Mesendoderm (in vitro differentiated cells): ENCODE measurements around the gene LGR6.

Experiments
- DNase-seq: peaks from one replicate; pipeline ENCODE4 v3.0.0; 2013
- H2AK5ac ChIP-seq: 2 replicates; pipeline ENCODE4 v1.6.1; 2013; ENCODE audit warnings: low read length, inconsistent platforms
- H2BK120ac ChIP-seq: 2 replicates; pipeline ENCODE4 v1.6.1; 2013; ENCODE audit warnings: low read depth, mild to moderate bottlenecking, low read length, moderate library complexity, mixed read lengths
- H2BK15ac ChIP-seq: replicated peaks from 2 replicates; pipeline ENCODE4 v1.6.1; 2013; ENCODE audit warnings: low read depth, mild to moderate bottlenecking, moderate library complexity
- H2BK5ac ChIP-seq: 2 replicates; pipeline ENCODE4 v1.6.1; 2013; ENCODE audit warnings: low read length, inconsistent platforms
- H3K18ac ChIP-seq: 2 replicates; pipeline ENCODE4 v1.6.1; 2013; ENCODE audit warnings: mild to moderate bottlenecking, low read length, mixed read lengths
- H3K23ac ChIP-seq: one replicate; pipeline ENCODE4 v1.6.1; 2013; ENCODE audit warnings: low read length
- H3K27ac ChIP-seq: 2 replicates; pipeline ENCODE4 v1.5.1; 2013; ENCODE audit warnings: low read depth, mild to moderate bottlenecking, inconsistent platforms, low read length, moderate library complexity
- H3K27me3 ChIP-seq: 2 replicates; pipeline ENCODE4 v1.6.1; 2013; ENCODE audit warnings: low read length, control low read depth, mild to moderate bottlenecking, inconsistent platforms; ENCODE audit not compliant: insufficient read depth, poor library complexity
- H3K36me3 ChIP-seq: 2 replicates; pipeline ENCODE4 v1.6.1; 2013; ENCODE audit warnings: low read length, inconsistent platforms; ENCODE audit not compliant: control insufficient read depth, insufficient read depth
- H3K4ac ChIP-seq: one replicate; pipeline ENCODE4 v1.6.1; 2013; ENCODE audit warnings: low read depth, mild to moderate bottlenecking, low read length, moderate library complexity
- H3K4me1 ChIP-seq: 2 replicates; pipeline ENCODE4 v1.6.1; 2013; ENCODE audit warnings: low read depth, low read length, inconsistent platforms; ENCODE audit not compliant: control insufficient read depth
- H3K4me2 ChIP-seq: 2 replicates; pipeline ENCODE4 v1.6.1; 2013; ENCODE audit warnings: low read length
- H3K4me3 ChIP-seq: 2 replicates; pipeline ENCODE4 v1.5.1; 2013; ENCODE audit warnings: mild to moderate bottlenecking, low read length
- H3K56ac ChIP-seq: one replicate; pipeline ENCODE4 v1.6.1; 2013; ENCODE audit warnings: low read length
- H3K79me1 ChIP-seq: 2 replicates; pipeline ENCODE4 v1.6.1; 2013; ENCODE audit warnings: low read length, inconsistent platforms
- H3K79me2 ChIP-seq: 2 replicates; pipeline ENCODE4 v1.6.1; 2013; ENCODE audit warnings: mild to moderate bottlenecking, low read length; ENCODE audit not compliant: control insufficient read depth, insufficient read depth
- H3K9ac ChIP-seq: 2 replicates; pipeline ENCODE4 v1.6.1; 2013; ENCODE audit warnings: low read length, inconsistent platforms
- H4K5ac ChIP-seq: one replicate; pipeline ENCODE4 v1.6.1; 2013; ENCODE audit warnings: low read length
- H4K8ac ChIP-seq: one replicate; pipeline ENCODE4 v1.6.1; 2013; ENCODE audit warnings: low read depth, mild to moderate bottlenecking, control low read depth, low read length, moderate library complexity
- WGBS: extraction: QIAGEN DNeasy Blood & Tissue Kit; methylation state at CpG from one replicate; pipeline ENCODE4 v1.1.7; 2013; ENCODE audit warnings: low lambda C conversion rate, missing lambda C conversion rate; ENCODE audit not compliant: insufficient coverage; ENCODE audit errors: extremely low coverage; 5-methylcytosine and 5-hydroxymethylcytosine counted together

LGR6 gene

DNA sequence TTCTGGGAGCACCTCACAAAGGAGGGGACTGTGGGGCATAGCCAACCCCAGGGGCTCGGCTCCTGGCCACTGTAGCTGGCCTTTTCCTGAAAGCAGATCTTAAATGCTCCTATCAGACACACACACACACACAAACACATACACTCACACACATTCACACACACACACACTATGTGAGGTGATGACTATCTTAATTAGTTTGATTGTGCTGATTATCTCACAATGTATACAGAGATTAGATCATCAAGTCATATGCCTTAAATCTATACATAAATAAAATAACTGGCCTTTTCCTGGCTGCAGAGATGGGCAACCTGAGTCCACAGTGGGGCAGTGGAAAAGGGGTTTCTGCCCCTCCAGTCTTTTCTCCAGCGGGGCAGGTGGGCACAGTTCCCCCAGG is 27.1 kb downstream of the LGR6 start:
- Histone ChIP-seq H3K4me3 (no peak overlapping the region), H3K4me1 (no peaks in the 10 kb centered on the region), H3K27ac (no peak overlapping the region), H3K79me1 (no peaks in the 10 kb centered on the region), H2AK5ac (no peak overlapping the region), H4K8ac (no peak overlapping the region), H3K18ac (no peak overlapping the region), H2BK120ac (no peak overlapping the region), H2BK15ac (no peak overlapping the region), H3K4me2 (no peak overlapping the region), H3K9ac (no peak overlapping the region), H3K79me2 (no peaks in the 10 kb centered on the region), H4K5ac (no peak overlapping the region), H3K36me3 (no peaks in the 10 kb centered on the region), H3K27me3 (no peaks in the 10 kb centered on the region), H3K23ac (no peak overlapping the region), H3K4ac (no peak overlapping the region), H3K56ac (no peak overlapping the region), H2BK5ac (no peak overlapping the region)
- no CpG with 5 or more reads among the region's 2 CpGs for WGBS
- no peak for DNase-seq

DNA sequence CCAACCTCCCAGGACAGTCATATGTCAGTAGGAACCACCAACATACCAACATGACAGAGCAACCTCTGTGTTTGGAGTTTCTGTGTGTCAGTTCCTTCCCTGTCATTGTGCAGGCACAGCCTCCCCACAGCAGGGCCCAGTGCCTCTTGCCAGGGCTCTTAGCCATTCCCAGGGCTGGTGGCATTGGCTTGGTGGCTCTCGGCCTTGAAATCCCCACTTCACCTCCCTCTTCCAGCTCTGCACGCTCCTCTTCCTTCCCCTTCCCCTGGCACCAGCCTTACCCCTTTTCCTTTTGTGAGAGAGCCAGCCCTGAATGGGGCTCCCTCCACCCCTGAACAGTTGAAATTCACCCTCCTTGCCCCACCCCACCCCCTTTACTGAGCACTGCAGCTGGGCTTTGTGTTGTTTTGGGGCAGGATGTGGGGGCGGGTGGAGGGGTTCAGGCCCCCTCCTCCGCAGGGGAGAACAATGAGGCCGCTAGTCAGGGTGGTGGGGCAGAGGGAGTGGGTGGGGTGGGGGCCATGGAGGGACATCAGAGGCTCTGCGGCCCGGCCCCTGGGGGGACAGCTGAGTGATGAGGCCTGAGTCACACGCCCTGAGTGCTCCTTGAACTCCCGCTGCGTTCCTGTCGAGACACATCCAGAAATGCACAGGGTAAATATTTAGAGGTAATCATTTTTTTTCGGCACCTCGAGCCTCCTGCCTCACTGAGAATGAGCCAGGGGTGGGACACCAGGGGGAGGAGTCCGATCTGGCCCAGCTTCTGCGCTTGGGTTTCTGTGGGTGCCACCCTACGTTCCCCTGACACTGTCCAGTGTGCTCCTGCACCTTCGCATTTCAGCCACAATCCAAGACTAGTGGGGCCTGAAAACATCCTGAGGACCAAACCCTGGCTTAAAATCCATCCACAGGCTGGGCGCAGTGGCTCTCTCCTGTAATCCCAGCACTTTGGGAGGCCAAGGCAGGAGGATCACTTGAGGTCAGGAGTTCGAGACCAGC is 28.6 kb downstream of the LGR6 start:
- H3K9ac ChIP-seq: no peak overlapping the region
- H4K8ac ChIP-seq: no peak overlapping the region
- H4K5ac ChIP-seq: no peak overlapping the region
- no peak overlapping the region for H3K27ac ChIP-seq
- H3K79me2 ChIP-seq: no peaks in the 10 kb centered on the region
- no peak overlapping the region for H3K4me3 ChIP-seq
- H3K4ac ChIP-seq: no peak overlapping the region
- no peak overlapping the region for H2BK15ac ChIP-seq
- no peaks in the 10 kb centered on the region for H3K79me1 ChIP-seq
- no peaks in the 10 kb centered on the region for H3K36me3 ChIP-seq
- H3K27me3 ChIP-seq: no peaks in the 10 kb centered on the region
- H2AK5ac ChIP-seq: no peak overlapping the region
- WGBS: no CpG with 5 or more reads among the region's 19 CpGs
- H3K4me1 ChIP-seq: no peaks in the 10 kb centered on the region
- DNase-seq: no peak
- no peak overlapping the region for H3K18ac ChIP-seq
- H2BK120ac ChIP-seq: no peak overlapping the region
- H3K23ac ChIP-seq: no peak overlapping the region
- H3K4me2 ChIP-seq: no peak overlapping the region
- H3K56ac ChIP-seq: peak overlapping the region; percentile 1
- H2BK5ac ChIP-seq: no peak overlapping the region

DNA sequence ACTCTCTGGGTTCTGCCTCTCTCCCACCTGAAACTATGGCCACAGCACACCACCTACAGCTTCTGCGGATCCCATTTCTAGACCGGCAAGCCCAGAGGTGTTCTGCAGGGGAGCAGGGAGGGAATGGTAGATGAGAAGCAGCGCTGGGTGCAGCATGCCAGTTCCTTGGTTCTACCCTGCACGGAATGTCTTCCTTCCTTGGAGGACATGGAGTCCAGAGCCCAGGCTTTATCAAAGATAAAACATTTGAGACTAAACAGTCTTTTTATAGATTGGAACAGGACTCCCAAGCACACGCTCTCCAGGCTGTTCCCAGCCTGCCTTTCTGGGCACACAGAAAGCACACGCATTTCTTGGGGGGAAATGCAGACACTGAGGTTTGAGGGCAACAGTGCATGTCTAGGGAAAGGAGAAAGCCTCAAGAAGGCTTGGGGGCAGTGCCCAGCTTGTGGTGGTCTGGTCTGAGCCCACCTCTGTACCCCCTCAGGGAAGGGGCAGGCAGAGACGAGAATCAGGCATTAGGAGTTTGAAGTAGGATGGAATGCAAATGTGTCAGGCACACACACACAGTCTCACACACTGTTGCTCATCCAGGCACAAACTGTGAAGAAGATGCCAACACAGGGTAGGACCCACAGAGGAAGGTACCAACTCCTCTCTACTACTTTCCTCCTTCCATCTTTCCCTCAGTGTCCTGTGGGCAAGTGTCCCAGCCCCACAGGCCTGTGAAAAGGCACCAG is 29.7 kb downstream of the LGR6 start:
- no peak overlapping the region for H2BK15ac ChIP-seq
- H3K4me2 ChIP-seq: no peak overlapping the region
- no peak overlapping the region for H4K8ac ChIP-seq
- DNase-seq: no peak
- H3K18ac ChIP-seq: no peak overlapping the region
- H3K79me2 ChIP-seq: no peaks in the 10 kb centered on the region
- H3K27me3 ChIP-seq: no peaks in the 10 kb centered on the region
- H4K5ac ChIP-seq: no peak overlapping the region
- H3K9ac ChIP-seq: no peak overlapping the region
- H2AK5ac ChIP-seq: no peak overlapping the region
- no peak overlapping the region for H3K23ac ChIP-seq
- H3K4ac ChIP-seq: no peak overlapping the region
- no peak overlapping the region for H2BK120ac ChIP-seq
- WGBS: no CpG with 5 or more reads among the region's 7 CpGs
- no peaks in the 10 kb centered on the region for H3K36me3 ChIP-seq
- no peak overlapping the region for H2BK5ac ChIP-seq
- no peak overlapping the region for H3K27ac ChIP-seq
- H3K4me3 ChIP-seq: no peak overlapping the region
- H3K56ac ChIP-seq: no peak overlapping the region
- no peaks in the 10 kb centered on the region for H3K79me1 ChIP-seq
- no peaks in the 10 kb centered on the region for H3K4me1 ChIP-seq

DNA sequence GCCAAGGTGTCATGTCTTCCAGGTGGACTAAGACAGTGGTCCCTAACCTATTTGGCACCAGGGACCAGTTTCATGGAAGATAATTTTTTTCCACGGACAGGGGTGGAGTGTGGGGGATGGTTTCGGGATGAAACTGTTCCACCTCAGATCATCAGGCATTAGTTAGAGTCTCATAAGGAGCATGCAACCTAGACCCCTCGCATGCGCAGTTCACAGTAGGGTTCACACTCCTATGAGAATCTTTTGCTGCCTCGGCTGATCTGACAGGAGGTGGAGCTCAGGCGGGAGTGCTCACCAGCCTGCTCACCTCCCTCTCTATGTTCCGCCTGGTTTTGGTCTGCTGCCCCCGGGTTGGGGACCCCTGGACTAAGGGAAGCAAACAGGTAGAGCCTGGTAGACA is 30.9 kb downstream of the LGR6 start:
- H3K18ac ChIP-seq: no peak overlapping the region
- no peak for DNase-seq
- no peak overlapping the region for H3K4ac ChIP-seq
- H4K8ac ChIP-seq: no peak overlapping the region
- H3K27ac ChIP-seq: no peak overlapping the region
- H3K4me3 ChIP-seq: no peak overlapping the region
- no peaks in the 10 kb centered on the region for H3K4me1 ChIP-seq
- no peak overlapping the region for H4K5ac ChIP-seq
- no peaks in the 10 kb centered on the region for H3K27me3 ChIP-seq
- no peaks in the 10 kb centered on the region for H3K79me2 ChIP-seq
- no peak overlapping the region for H2AK5ac ChIP-seq
- no peak overlapping the region for H3K4me2 ChIP-seq
- WGBS: no CpG with 5 or more reads among the region's 8 CpGs
- no peak overlapping the region for H3K23ac ChIP-seq
- no peaks in the 10 kb centered on the region for H3K79me1 ChIP-seq
- H2BK5ac ChIP-seq: no peak overlapping the region
- H3K56ac ChIP-seq: no peak overlapping the region
- no peaks in the 10 kb centered on the region for H3K36me3 ChIP-seq
- no peak overlapping the region for H2BK120ac ChIP-seq
- no peak overlapping the region for H3K9ac ChIP-seq
- no peak overlapping the region for H2BK15ac ChIP-seq

DNA sequence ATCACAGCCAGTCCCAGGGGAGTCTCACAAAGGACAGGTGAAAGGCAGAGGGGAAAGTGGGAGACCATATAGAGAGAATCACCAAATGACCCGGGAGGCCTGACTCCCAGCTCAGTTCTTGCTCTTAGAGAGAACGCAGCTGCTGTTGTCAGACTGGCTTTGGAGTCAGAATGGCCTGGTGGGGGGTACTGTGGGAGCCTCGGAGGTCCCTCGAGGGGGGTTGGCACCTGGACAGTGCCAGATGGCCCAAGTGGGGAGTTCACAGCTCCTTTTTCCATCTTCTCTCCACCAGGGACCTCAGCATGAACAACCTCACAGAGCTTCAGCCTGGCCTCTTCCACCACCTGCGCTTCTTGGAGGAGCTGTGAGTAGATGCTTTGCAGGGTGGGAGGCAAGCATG is 31.5 kb downstream of the LGR6 start:
- H2BK120ac ChIP-seq: no peak overlapping the region
- no peak overlapping the region for H2AK5ac ChIP-seq
- no peak overlapping the region for H3K9ac ChIP-seq
- H3K23ac ChIP-seq: no peak overlapping the region
- H2BK15ac ChIP-seq: no peak overlapping the region
- no peaks in the 10 kb centered on the region for H3K79me2 ChIP-seq
- no peak overlapping the region for H2BK5ac ChIP-seq
- no peak overlapping the region for H4K5ac ChIP-seq
- no peak overlapping the region for H3K56ac ChIP-seq
- no CpG with 5 or more reads among the region's 5 CpGs for WGBS
- H4K8ac ChIP-seq: no peak overlapping the region
- H3K27me3 ChIP-seq: no peaks in the 10 kb centered on the region
- no peak overlapping the region for H3K4ac ChIP-seq
- no peak overlapping the region for H3K4me3 ChIP-seq
- H3K79me1 ChIP-seq: no peaks in the 10 kb centered on the region
- no peaks in the 10 kb centered on the region for H3K4me1 ChIP-seq
- no peak overlapping the region for H3K27ac ChIP-seq
- H3K36me3 ChIP-seq: no peaks in the 10 kb centered on the region
- H3K18ac ChIP-seq: no peak overlapping the region
- DNase-seq: no peak
- no peak overlapping the region for H3K4me2 ChIP-seq
